OCI-LY1 (cell line): Measurements from ENCODE around the gene MYL6B.

Source experiments
- EZH2 ChIP-seq: fragments of 200-600 bp; sonication (generic), shearing (Covaris generic); IDR thresholded peaks from 2 replicates; pipeline ENCODE4 v1.8.0; 2017; ENCODE audit warnings: borderline replicate concordance, mixed run types, mild to moderate bottlenecking, antibody characterized with exemption, low read length, moderate library complexity, mixed read lengths
- TF ChIP-seq, protein P1 (sequence below): fragments of 200-600 bp; sonication (generic), shearing (Covaris generic); IDR thresholded peaks from 2 replicates; pipeline ENCODE4 v1.5.1; 2017; ENCODE audit warnings: mild to moderate bottlenecking, antibody characterized with exemption, low read length, moderate library complexity, mixed read lengths

DNA sequence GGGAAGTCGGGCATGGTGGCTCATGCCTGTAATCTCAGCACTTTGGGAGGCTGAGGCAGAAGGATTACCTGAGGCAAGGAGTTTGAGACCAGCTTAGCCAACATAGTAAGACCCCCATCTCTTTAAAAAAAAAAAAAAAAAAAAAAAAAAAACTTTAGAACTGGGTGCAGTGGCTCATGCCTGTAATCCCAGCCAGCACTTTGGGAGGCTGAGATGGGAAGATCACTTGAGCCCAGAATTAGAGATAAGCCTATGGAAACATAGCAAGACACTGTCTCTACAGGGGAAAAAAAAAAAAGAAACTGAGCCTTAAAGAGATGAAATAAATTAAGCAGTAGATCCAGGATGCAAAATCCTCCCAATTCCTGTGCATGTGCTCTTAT is 49.7 kb upstream of the MYL6B start:
- TF ChIP-seq, protein P1, sequence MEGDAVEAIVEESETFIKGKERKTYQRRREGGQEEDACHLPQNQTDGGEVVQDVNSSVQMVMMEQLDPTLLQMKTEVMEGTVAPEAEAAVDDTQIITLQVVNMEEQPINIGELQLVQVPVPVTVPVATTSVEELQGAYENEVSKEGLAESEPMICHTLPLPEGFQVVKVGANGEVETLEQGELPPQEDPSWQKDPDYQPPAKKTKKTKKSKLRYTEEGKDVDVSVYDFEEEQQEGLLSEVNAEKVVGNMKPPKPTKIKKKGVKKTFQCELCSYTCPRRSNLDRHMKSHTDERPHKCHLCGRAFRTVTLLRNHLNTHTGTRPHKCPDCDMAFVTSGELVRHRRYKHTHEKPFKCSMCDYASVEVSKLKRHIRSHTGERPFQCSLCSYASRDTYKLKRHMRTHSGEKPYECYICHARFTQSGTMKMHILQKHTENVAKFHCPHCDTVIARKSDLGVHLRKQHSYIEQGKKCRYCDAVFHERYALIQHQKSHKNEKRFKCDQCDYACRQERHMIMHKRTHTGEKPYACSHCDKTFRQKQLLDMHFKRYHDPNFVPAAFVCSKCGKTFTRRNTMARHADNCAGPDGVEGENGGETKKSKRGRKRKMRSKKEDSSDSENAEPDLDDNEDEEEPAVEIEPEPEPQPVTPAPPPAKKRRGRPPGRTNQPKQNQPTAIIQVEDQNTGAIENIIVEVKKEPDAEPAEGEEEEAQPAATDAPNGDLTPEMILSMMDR: no peak
- no peak for TF ChIP-seq EZH2
